GM10266 (cell line): ENCODE results near the gene MLPH.
"Not testable (repeated sequence)": the region's sequence is repeated elsewhere in the genome, so short reads cannot be mapped to it uniquely, and the experiment has no call there.

Experiments
- DNase-seq: peaks from one replicate; pipeline ENCODE4 v3.0.0; 2012; ENCODE audit errors: extremely low spot score
- CTCF ChIP-seq: IDR thresholded peaks from 2 replicates; pipeline ENCODE4 v1.5.1; 2012; ENCODE audit warnings: mild to moderate bottlenecking, low read depth; ENCODE audit not compliant: control insufficient read depth, insufficient read depth; ENCODE audit errors: missing control alignments

MLPH gene

DNA sequence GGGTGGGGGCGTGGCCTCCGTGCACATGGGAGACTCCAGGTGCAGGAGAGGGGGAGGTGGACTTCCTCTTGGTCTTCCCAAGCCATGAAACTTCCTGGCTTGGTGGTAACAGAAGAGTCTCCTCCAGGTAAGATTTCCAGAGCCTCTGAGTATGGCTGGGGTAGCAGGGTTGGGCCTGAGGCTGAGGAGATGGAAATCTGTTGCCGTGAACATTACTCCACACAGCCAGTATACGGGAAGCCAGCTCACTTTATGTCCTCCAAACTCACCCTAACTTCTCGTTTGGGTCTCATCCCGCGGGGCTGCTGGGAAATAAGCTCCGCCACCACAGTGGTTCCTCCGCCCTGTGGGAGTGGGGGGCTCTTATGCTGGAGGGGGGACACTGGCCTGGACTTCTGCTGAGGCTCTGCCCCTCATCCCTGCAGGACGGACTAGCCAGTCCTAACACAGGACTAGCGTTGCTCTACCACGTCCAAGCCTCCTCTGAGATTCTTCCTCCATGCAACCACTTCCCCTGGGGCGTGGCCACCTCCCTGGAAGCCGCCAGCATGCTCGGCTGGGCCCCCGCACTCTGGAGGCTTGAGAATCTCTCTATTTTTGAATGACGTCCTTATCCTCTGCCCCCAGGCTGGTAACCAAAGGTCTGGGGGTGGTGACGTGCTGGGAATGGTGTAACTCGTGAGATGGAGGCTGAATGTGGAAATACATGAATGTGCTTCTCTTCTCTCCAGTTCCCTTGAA, 104.3 kb downstream of the MLPH start:
- no peak for DNase-seq
- TF ChIP-seq CTCF: no peak

DNA sequence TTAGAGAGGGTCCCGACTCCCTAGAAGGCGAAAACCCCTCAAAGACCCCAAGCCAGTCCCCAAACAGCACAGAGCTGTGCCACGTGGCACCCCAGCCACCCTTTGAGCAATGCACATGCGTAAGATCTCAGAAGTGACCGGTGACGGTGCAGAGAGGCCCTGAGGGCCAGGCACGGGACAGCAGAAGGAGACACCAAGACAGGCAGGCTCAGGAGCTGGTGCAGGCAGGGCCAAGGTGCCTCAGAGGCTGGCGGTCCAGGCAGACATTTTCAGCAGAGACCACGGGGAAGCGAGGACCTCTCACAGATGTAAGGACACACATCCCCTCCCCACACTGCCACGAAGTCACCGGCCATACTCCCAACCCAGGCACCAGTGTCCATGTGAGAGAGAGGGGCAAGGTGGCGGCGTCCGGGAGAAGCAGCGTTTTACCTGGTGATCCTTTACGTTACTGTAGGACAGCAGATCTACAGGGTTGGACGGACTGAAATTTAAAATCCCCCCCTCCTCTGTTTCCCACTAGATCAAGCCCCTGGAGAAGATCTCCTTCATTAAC, 105.5 kb downstream of the MLPH start:
- no peak for DNase-seq
- no peak for TF ChIP-seq CTCF

- DNase-seq: no peak
- TF ChIP-seq CTCF: no peak
Measured at GRCh38 chr2:237593036-237593435, 106.0 kb downstream of the MLPH start.

GRCh38 chr2:237593596-237594320, 106.7 kb downstream of the MLPH start:
- TF ChIP-seq CTCF: no peak
- no peak for DNase-seq

DNA sequence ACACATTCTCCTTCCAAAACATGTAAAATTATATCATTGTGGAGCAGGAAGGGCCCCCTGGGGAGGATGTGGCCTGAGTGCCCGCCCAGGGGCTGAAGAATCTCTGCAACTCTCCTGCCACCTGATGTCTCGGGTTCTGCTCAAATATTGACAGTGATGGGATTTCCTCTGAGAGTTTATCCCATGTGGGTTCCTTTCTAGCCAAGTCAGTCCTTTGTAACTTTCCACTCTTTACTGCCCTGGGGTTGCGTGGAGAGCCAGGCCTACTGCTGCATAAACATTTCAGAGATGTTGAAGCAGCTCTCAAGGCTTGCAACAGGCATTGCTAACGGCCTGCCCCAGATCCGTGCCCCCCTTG, 107.4 kb downstream of the MLPH start:
- no peak for DNase-seq
- no peak for TF ChIP-seq CTCF

- not testable (repeated sequence) for DNase-seq
Measured at GRCh38 chr2:237595829-237596519, 108.9 kb downstream of the MLPH start.

DNA sequence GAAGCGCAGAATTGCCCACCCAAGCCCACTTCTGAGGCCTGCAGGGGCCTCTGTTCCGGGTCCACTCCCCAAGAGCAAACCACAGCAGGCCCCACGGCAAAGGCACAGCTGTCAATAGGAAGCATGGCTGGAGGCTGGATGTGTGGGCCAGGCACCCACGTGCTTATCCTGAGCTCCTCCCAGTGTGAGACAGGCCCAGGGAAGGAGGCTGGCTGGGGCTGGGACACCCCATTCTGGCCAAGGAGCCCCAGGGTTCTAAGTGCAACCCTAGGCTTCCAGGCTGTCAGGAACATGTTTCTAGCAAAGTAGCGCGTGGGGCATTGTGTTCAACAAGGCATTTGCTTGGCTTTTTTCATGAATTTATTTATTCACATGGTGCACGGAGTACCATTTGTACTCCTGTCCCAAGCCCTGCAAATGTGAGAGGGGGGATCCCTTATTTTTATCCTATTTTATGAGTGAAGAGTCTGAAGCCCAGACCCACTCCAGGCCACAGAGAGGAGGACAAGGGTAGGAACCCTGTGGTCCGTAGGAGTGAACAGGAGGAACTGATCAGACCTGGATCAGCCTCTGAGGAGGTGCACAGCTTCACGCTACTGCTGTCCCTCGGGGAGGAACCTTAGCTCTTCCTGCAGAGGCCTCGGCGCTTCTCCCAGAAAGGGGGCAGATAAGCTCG, 109.6 kb downstream of the MLPH start:
- TF ChIP-seq CTCF: no peak
- no peak for DNase-seq
